B cell (primary cell): ENCODE data around the gene SEC24D.

Experiments used
- EZH2 ChIP-seq: IDR thresholded peaks from 2 replicates; pipeline ENCODE4 v1.6.1; 2012; ENCODE audit warnings: borderline replicate concordance, low read depth, mild to moderate bottlenecking, moderate library complexity, low read length; ENCODE audit not compliant: insufficient read depth, poor library complexity, severe bottlenecking
- TF ChIP-seq, protein P1 (sequence below): fragments of 200-600 bp; IDR thresholded peaks from one replicate; pipeline ENCODE4 v1.8.0; 2022; ENCODE audit warnings: antibody characterized with exemption, mild to moderate bottlenecking

- TF ChIP-seq EZH2 = no peak
- TF ChIP-seq, protein P1, sequence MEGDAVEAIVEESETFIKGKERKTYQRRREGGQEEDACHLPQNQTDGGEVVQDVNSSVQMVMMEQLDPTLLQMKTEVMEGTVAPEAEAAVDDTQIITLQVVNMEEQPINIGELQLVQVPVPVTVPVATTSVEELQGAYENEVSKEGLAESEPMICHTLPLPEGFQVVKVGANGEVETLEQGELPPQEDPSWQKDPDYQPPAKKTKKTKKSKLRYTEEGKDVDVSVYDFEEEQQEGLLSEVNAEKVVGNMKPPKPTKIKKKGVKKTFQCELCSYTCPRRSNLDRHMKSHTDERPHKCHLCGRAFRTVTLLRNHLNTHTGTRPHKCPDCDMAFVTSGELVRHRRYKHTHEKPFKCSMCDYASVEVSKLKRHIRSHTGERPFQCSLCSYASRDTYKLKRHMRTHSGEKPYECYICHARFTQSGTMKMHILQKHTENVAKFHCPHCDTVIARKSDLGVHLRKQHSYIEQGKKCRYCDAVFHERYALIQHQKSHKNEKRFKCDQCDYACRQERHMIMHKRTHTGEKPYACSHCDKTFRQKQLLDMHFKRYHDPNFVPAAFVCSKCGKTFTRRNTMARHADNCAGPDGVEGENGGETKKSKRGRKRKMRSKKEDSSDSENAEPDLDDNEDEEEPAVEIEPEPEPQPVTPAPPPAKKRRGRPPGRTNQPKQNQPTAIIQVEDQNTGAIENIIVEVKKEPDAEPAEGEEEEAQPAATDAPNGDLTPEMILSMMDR = no peak
Measured at GRCh38 chr4:118783887-118784286, 52.0 kb downstream of the SEC24D start.
